ENCODE results near the gene PRKG1.

- TF ChIP-seq CTCF (conservative IDR thresholded peaks at IDR 0.05 in 1 of 2, IDR thresholded peaks at IDR 0.05 in 1 of 2; ENCODE audit: low read depth in 1 of 2, low read length in 2 of 2), result no peak
- TF ChIP-seq EZH2 (IDR thresholded peaks at IDR 0.05; ENCODE audit: low read length, missing control alignments), result no peak
These were observed 122.4 kb downstream of the PRKG1 start for GRCh38 chr10:51196508-51197175.
